Inflammatory macrophage (primary cell): ENCODE data around the gene SLC29A3.

Experiments
- DNase-seq, 2 donors: peaks; one replicate each; pipeline ENCODE4 v3.0.0-alpha.2; 2020 to 2022

The SLC29A3 gene

DNA sequence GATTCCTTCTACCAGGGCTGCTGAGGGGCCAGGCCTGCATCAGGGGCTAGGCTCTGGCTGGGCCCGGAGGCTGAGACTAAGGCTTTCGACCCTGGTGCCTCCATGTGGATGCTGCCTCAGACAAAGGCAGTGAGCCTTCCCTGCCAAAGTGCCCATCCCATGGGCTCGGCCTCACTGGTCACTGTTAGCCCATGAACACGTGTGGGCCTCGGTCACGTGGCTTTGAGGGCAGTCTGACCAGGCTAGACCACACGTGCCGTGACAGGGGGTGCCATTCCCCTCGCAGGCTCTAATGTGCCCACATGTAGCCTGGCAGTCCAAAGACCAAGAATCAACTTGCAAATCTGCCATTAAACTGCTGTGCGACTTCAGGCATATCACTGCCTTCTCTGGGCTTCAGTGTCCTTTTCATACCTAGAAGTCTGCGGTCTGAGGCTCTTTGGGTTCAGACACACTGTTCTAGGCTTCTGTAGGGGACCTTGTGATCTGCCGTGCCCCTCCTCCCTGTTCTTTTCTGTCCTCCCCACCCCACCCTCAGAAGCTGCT lies 17.6 kb upstream of the SLC29A3 start:
- DNase-seq = no peak

DNA sequence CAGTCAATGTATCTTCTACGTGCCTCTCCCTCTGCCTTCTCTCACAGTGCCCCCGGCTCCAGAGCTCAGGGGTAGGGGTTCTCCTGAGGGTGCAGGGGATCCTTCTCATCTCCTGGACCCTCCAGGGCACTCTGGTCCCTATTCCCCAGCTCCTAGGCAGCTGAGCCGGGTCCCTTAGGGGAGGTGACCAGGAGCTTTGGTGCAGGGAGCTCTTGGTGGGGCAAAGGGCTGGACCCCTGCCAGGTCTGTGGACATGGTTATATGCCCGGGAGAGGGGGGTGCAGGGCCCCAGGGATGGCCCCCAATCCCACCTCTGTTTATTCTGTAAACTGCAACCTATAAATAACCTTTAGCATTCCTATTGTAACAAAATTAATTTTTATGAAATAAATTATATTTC lies 16.6 kb upstream of the SLC29A3 start:
- DNase-seq = no peak

DNA sequence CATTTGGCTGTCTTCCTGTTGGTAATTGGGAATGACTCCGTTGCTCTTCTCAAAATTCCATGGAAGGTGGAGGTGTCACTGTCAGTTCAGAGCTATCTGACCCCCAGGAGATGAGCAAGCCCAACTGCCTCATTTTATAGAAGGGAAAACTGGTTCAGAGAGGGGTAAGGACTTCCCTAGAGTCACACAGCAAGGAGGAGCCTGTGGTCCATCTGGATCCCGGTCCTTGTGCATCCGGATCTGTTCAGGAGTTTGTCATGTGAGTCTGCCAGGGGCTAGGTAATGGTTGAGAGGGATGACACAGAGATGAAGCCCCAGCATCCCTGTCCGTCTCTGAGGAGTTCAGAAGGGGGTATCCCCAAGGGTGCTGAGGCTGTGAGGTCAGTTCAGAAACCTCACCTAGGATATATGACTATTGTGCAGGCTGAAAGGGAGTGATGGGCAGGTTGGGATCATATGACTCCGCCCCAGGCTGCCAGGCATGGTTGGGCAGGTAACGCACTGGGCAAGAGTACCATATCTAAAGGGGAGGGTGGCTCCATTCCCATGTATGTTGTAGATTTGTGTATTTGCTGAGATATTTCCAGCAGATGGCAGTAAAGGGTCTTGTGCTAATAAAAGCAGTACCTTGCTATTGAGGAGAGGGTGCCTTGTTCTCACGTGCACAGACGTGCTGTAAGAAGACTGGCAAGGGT lies 16.0 kb upstream of the SLC29A3 start:
- DNase-seq = peak; percentile 62

DNA sequence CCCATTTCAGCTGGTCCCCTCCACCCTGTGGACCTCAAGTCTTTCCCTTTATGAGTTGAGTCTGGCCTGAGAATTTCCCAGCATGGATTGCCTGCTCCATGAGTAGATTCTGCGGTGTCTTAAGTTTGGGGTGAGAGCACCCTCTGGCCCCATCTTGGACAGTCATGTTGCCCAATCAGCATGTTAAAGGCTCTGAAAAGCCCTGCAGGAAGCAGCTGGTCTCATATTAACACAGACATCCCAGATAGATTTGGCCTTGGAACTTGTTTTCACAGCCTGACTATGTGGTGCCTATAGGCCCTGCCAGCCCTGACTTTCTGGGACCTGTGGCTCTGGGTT lies 15.5 kb upstream of the SLC29A3 start:
- DNase-seq = no peak

DNA sequence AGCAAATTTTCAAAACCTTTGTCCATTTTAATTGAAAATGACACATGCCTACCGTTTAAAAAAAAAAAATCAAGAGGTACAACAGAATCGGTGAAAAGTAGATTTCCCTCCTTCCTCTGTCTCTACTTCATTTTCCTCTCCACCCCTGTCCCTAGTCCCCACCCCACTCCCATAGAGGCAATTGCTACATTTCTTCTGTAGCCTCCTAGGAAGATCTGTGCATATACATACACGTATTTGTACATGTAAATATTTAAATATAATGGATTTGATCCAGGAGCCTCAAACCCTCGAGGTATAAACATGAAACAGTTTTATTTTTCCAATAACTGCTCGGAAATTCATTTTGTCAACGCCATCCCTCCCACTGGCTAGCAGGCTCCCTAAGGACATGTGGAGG lies 14.1 kb upstream of the SLC29A3 start:
- DNase-seq = no peak

DNA sequence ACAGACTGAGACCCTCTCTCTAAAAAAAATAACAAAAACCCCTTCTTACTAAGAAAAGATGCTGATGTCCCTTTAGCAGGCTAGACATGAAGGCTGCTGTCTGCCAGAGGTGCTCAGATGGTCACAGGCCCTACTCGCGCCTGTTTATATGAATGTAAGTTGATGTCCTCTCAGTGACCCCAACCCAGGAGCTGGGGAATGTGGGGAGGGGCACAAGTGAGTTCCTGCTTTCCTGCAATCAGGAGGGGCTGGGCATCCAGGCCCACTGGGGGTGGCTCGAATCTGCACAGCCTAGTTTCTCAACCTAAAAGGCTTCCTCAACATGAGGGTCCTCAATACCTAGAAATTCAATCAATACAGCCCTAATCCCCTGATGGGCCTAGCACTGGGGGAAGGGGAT lies 12.1 kb upstream of the SLC29A3 start:
- DNase-seq = no peak

DNA sequence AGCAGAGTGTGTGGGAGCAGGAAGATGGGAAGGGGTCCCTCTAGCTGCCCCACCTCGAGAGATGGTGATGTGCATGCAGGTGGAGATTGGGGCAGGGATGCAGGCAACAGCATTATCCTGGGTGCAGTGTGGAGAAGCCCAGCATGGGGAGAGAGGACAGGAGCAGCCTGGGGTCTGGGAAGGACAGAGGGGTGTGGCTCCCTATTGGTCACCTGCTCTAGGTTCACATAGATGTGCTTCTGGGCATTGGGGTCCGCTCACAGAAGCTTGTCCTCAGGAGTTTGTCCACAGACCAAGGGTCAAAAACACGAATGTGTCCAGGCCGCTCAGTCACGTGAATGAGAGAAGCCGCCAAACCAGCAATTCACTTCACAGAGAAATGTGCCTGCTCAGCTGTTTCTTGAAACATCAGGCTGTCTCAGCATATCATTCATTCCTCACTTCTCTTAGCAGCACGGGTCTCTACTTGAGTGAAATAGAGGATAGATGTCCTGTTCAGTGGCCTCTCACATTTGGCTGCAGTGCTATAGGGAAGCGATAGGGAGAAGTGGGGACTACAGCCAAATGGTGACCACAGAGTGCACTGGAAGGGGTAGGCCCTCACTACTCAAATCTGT lies 11.5 kb upstream of the SLC29A3 start:
- DNase-seq = no peak

DNA sequence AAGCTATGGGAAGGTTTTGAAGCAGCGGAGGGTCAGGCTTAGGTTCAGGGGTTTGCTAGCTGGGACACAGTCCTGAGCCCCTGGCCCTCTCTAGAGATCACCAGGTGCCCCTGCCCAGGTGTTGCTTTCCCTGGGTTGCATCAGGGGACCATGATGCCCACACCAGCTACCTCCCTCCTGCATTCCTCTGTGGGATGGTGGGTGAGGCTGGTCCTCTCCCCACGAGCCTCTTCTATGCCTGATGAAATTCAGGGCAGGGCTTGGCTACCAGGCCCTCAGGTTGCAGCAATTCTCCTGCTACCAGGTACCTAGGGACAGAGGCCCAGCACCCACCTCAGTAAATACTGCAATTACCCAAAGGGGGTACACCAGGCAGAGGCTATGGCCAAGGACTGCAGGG lies 10.8 kb upstream of the SLC29A3 start:
- DNase-seq = no peak

DNA sequence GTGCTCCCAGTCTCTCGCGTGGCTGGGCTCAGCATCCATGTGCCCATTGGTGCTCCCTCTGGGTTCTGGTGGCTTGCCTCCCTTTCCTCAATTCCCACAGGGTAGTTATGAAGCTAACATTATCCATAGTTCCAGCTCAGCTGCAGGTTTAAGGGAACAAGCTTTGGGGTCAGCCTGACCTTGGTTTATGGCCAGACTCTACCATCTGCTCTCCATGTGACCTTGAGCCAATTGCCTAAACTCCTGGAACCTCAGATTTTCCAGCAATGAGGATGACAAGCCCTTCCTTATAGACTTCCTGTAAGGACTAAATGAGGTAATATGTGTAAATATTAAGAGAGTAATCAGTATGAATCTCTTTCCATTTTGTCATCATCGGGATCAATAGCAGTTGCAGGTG lies 10.1 kb upstream of the SLC29A3 start:
- DNase-seq = no peak

DNA sequence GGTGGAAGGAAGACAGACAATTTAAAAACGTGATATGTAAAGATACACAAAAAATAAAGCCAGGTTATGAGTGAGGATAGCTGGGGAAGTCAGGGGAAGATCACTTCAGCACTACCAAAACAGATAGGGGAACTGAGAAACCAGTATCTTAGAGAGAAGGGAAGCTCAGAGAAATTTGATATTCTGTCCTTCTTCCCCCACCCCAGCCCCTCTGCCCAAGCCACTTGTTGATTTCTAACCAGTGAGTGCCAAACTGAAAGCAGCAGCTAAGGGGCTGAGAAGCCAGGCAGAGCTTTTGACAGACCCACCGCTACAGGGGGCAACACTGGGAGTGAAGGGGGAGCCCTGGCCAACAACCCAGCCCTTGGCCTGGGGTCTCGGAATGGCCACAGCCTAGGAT lies 9.1 kb upstream of the SLC29A3 start:
- no peak for DNase-seq

DNA sequence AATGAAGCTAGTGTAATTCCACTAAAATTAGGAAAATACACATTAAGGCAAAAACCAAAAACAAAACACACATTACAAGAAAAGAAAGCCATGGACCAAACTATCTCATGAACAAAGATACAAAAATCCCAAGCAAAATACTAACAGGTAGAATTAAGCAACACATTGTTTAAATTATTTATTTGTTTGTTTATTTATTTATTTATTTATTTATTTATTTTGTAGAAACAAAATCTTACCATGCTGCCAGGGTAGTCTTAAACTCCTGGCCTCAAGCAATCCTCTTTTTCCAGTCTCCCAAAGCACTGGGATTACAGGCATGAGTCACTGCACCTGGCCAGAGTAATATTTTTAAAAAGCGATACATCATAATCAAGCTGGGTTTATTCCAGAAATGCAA lies 6.8 kb upstream of the SLC29A3 start:
- DNase-seq = no peak

DNA sequence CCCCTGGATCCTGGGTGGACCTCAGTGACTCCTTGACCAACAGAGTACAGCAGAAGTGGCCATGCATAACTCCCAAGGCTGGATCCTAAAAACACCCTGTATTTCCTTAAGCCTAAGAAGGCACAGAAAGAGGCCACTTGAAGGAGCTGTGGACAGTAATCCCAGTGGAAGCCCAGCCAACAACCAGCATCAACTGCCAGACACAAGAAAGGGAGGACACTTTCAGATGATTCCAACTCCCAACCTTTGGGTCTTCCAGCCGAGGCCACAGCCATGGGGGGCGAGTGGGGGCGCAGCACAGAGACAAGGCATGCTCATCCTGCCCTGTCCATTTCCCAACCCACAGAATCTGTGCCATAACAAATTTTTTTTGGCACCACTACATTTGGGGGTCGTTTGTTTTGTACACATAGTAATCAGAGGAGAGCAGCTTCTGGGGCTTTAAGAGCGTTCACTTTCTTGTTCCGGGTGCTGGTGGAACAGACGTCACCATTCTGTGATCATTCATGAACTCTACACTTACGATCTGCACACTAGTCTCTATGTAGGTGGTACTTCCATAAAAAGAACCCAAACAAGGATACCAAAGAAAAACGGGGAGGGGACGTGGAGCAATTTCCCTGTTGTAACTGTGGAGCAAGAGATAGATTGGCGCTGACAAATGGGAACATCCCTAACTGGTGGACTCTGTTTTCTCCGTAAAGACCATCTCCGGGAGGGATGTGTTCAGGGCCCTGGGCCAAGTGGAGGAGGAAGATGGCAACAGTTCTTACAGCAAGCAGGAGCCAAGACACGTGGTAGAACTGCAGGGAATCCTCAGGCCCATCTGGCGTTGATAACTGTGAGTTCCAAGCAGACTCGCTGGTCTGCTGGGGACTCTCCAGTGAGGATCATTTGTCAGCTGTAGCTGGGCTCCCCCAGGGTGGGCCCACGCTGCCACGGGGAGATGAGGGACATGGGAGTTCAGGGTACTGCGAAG lies 6.0 kb upstream of the SLC29A3 start:
- DNase-seq = no peak

DNA sequence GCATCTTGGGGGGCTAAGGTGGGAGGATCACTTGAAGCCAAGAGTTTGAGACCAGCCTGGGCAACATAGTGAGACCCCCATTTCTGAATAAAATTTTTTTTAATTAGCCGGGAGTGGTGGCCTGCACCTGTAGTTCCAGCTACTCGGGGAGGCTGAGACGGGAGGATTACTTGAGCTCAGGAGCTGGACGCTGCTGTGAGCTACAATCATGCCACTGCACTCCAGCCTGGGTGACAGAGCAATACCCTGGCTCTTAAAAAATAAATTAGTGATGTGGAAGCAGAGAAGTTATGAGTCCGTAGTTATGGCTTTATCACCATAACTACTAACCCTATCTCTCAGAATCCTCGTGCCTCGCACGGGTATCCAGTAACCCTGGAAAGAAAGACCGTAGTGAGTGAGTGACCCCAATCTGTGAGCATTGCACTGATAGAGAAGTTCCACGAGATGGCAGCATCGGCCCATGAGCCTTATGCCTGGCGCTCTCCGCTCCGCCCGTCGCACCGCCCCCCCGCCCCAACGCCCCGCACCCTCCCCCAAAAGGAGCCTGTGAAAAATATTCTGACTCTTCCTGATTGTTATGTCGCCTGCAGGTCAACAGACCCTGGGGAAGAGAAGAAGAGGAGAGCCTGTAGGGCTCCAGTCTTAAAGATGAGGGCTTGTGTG lies 4.9 kb upstream of the SLC29A3 start:
- peak; percentile 48 to 59 for DNase-seq

DNA sequence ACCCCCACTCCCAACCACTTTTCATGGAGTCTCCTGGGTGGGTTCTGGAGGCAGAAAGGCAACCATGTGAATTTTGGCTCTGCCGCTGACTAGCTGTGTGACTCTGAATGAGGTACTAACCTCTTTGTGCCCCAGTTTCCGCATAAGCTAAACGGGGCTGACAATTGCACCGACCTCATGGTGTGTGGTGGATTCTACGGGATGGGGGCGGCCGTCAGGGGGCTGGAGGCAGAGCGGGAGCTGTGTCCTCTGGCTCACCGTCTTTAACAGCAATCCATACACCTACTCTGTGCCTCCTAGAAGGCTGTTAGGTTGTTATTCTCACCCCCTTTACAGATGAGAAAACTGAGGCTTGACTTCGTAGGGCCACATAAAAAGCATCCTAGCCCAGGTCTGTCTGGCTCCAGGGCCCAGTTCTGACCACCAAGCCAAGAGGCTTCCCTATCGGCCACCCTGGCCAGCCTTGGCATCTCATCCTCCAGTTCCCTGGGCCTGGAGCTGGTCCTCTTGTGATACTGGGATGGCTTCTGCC lies 4.3 kb upstream of the SLC29A3 start:
- no peak for DNase-seq

DNA sequence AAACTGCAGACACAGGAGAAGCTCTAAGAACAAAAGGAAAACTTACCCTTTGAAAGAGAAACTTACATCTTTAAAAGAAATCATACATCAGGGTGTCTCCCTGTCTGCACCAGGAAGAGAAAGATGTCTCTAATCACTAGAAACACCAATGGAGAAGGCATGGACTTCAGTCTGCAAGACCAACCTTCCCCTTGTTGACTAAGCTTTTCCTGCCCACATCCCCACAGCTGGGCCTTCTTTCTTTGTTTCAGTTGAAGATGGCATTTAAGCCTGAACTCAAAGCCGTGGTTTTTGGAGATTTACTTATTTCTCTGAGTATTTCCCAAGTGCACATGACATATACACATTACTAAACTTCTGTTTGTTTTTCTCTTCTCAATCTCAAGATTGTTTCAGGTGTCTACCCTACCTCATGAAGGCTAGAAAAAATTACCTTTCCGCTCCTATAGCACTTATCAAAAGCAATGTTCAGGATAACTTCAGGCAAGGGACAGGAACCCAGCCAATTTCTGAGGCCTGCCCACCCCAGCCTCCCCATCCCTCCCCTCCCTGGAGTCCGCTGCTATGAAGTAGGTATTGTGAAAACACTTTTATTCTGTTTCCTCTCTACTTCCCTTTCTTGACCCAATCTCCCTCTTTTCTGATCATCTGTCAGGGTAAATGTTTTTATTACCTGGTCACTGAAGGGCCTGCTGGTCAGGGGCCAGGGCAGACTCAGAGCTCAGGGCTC lies 2.8 kb upstream of the SLC29A3 start:
- DNase-seq = peak; percentile 54 to 66

DNA sequence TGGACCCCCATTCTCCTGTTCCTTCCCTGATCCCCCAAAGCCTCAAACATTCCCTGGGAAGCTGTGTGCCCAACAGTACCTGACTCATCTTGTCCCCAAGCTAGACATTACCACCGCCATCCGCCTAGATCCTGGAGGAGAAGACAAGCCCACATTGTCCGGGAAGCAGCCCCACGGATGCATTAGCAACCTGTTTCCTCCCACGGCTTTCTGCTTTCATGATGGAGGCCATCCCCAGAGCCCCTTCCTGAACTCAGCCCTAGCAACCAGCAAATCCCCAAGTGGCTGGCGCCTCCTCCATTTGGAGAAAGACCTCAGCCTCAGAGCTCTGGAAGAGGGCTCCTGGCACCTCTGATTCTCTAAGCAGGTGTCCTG lies 2.3 kb upstream of the SLC29A3 start:
- DNase-seq = no peak

DNA sequence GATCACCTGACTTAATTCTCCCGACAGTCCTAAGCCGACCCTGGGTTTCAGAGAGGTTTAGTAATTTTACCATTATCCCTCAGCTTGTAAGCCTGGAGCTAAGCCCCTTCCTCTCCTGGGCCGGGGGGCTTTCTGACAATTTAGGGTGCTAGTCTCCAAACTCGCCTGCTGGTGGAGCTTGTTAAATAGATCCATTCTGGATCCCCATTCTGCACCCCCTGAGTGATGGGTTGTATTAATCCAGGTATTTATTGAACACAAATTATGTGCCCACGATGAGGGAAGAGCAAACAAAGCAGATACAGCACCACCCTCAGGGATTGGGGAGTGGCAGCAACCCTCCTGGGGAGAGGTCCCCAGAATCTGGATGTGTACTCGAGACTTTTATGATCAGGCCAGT lies 1.3 kb upstream of the SLC29A3 start:
- DNase-seq = no peak

DNA sequence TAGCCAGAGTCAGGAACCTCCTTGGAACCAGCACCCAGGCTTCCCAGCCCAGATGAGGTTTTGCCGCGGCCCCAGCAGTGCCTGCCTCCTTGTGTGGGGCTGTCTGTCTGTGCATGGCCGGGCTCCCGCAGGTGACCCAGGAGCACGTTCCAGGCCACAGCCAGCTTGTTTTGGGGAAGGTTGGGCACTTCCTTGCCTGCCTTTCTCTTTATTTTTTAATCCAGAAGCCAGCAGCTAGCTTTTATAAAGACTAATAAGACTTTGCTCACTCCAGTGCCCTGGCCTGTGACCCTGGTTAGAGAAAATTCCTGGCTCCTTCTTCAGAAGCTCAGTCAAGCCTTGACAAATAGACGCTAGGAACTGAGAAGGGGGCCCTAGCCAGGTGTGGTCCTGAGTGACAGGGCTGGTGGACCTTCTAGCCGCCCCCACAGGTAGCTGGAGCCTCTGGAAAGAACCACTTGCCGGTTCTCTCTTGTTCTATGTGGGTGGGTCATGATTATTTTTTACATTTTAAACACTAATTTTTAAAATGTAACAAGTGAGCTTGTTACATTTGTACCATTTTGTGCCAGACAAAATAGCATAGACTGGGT lies 837 bp downstream of the SLC29A3 start:
- no peak for DNase-seq

DNA sequence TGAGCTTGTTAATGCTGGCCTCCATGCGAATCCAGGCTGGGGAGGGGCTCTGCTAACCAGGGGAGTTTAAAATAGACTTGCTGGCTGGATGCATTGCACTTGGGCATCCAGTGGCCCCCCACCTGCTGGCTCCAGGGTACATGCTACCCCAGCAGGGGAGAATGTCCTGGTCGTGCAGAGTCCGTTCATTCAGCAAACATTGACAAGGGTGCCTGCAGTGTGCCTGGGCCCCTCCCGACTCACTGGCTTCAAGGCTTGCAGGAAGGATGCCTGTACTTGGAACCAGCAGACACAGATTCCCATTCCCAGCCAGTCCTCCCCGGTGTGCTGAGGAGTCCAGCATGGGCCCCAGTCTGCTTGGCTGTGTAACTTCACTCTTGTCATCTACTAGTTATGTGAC lies 1.5 kb downstream of the SLC29A3 start:
- DNase-seq = no peak

DNA sequence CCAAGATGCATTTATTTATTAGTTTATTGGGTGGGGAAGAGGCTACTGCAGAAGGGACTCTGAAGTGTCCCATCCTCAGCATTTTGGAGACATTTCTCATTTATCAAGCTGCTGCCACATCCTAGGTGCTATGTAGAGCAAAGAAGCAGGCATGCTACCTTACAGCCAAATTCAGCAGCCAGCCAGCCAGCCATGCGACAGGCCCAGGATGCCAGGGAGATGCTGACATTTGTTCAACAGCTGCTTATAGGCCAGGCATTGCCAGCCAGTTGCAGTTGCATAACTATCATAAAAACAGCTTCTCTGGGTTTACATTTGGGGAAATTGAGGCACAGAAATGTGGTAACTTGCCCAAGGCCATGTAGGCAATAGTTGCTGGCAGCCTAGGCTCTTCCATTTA lies 2.3 kb downstream of the SLC29A3 start:
- no peak for DNase-seq

DNA sequence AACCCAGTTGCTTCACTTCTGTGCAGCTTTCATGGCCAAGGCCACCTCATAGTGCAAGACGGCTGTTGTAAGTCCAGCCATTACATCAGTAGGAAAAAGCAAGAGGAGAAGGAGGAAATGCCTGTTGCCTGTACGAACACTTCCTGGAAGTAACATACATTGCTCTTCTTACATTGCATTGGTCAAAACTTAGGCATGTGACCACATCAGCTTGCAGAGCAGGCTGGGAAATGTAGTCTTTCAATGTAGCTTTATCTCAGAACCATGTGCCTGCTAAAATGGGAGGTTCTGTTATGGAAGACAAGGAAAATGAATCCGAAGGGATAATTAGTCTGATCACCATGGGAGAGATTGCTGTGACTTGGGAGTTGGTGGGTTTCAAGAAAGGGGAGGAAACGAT lies 4.3 kb downstream of the SLC29A3 start:
- peak; percentile 70 to 79 for DNase-seq

DNA sequence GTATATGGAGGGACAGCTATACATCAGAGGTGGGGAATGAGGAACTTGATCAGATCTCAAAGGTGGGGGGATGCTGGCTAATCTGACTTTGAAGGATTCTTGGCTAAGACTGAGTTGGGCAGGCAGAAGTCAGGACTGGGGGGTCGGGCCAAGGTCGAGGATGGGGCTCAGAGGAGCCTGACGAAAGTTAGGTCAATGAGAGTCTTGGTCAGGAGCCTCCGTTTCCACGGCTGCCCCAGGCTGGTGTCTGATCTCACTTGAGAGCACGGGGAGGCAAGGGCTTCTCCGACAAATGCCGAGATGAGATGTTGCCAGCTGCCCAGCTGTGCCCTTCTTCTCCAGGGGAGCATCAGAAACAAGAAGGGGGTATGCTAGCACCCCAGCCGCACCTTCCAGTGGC lies 5.7 kb downstream of the SLC29A3 start:
- DNase-seq = no peak
